ENCODE results near the gene YARS2. TPM values are rescaled to one million over a fixed set of nuclear protein-coding genes. Genes with fewer than 3 reads are reported as not detected.

YARS2 gene
- total RNA-seq, 4 donors from 2014 or later = 12.3 to 15.0 (median 14.7) TPM

GRCh38 chr12:32757157-32757556, 1.5 kb upstream of the YARS2 start:
- no peak overlapping the region for H3K27ac ChIP-seq (replicated peaks in 1 of 4)
- no peak for DNase-seq (ENCODE audit: extremely low spot score)
- TF ChIP-seq POLR2AphosphoS5 (IDR thresholded peaks at IDR 0.05) = no peak
- no peak for TF ChIP-seq POLR2A (IDR thresholded peaks at IDR 0.05; ENCODE audit: low read depth)
- no peak for TF ChIP-seq EP300 (IDR thresholded peaks at IDR 0.05)
- no peak for TF ChIP-seq CTCF (IDR thresholded peaks at IDR 0.05)
- peaks cover 0 to 17% (median 6%) of the 10 kb centered on the region in 4 donors for H3K36me3 ChIP-seq
- no peaks in the 10 kb centered on the region for H3K9me3 ChIP-seq
- peaks cover 11 to 24% (median 21%) of the 10 kb centered on the region in 4 donors for H3K4me1 ChIP-seq
- no peak overlapping the region for H3K4me3 ChIP-seq
- intact Hi-C loops (cut with DNase I) = loop anchor here (2.0 to 10.0 kb wide), 3 partner anchors 160 to 1264 kb away; no protein-coding TSS in a partner anchor
- WGBS = 97% methylated on average over 3 of the region's 3 CpGs
- peaks cover 0 to 8% (median 0%) of the 10 kb centered on the region in 4 donors for H3K27me3 ChIP-seq

- 30% methylated on average over 8 of the region's 8 CpGs for WGBS
- Histone ChIP-seq H3K4me3 (peak overlapping the region; percentile 92 to 97 (median 94)), H3K9me3 (no peaks in the 10 kb centered on the region), H3K36me3 (peaks cover 4 to 23% (median 11%) of the 10 kb centered on the region in 4 donors), H3K27ac (replicated peaks in 1 of 4) (peak overlapping the region; percentile 84 to 89 (median 88)), H3K4me1 (peaks cover 11 to 24% (median 21%) of the 10 kb centered on the region in 4 donors), H3K27me3 (peaks cover 0 to 8% (median 0%) of the 10 kb centered on the region in 4 donors)
- intact Hi-C loops (cut with DNase I) = loop anchor here (2.0 to 10.0 kb wide), 3 partner anchors 161 to 1264 kb away; no protein-coding TSS in a partner anchor
- DNase-seq (ENCODE audit: extremely low spot score) = no peak
- TF ChIP-seq POLR2AphosphoS5 (IDR thresholded peaks at IDR 0.05) (no peak), POLR2A (IDR thresholded peaks at IDR 0.05; ENCODE audit: low read depth) (no peak), EP300 (IDR thresholded peaks at IDR 0.05) (no peak), CTCF (IDR thresholded peaks at IDR 0.05) (peak in 1 of 3 experiments; percentile 10)
These were observed 874 bp upstream of the YARS2 start for GRCh38 chr12:32756476-32757066.

GRCh38 chr12:32755051-32755653, 545 bp downstream of the YARS2 start:
- H3K9me3 ChIP-seq = no peaks in the 10 kb centered on the region
- H3K4me3 ChIP-seq = peak overlapping the region; percentile 92 to 97 (median 94)
- peaks cover 11 to 24% (median 21%) of the 10 kb centered on the region in 4 donors for H3K4me1 ChIP-seq
- H3K36me3 ChIP-seq = peaks cover 18 to 37% (median 25%) of the 10 kb centered on the region in 4 donors
- no peak for DNase-seq (ENCODE audit: extremely low spot score)
- no peaks in the 10 kb centered on the region for H3K27me3 ChIP-seq
- WGBS = 0% methylated on average over 15 of the region's 40 CpGs
- peak overlapping the region; percentile 84 to 89 (median 88) for H3K27ac ChIP-seq (replicated peaks in 1 of 4)
- intact Hi-C loops (cut with DNase I) = loop anchor here (5.0 to 10.0 kb wide), 2 partner anchors 162 to 300 kb away; no protein-coding TSS in a partner anchor
- TF ChIP-seq EP300 (IDR thresholded peaks at IDR 0.05) (no peak), CTCF (IDR thresholded peaks at IDR 0.05) (peak; percentile 56 to 63 (median 59)), POLR2AphosphoS5 (IDR thresholded peaks at IDR 0.05) (no peak), POLR2A (IDR thresholded peaks at IDR 0.05; ENCODE audit: low read depth) (no peak)

- Histone ChIP-seq H3K4me3 (peak overlapping the region in 3 of 4 donors; percentile 92 to 97 (median 94)), H3K36me3 (peaks cover 28 to 48% (median 36%) of the 10 kb centered on the region in 4 donors), H3K9me3 (no peaks in the 10 kb centered on the region), H3K27me3 (no peaks in the 10 kb centered on the region), H3K4me1 (peaks cover 11 to 24% (median 21%) of the 10 kb centered on the region in 4 donors), H3K27ac (replicated peaks in 1 of 4) (peak overlapping the region in 1 of 4 donors; percentile 84)
- no peak for DNase-seq (ENCODE audit: extremely low spot score)
- WGBS = 63% methylated on average over 2 of the region's 2 CpGs
- TF ChIP-seq POLR2A (IDR thresholded peaks at IDR 0.05; ENCODE audit: low read depth) = no peak
- no peak for TF ChIP-seq EP300 (IDR thresholded peaks at IDR 0.05)
- TF ChIP-seq CTCF (IDR thresholded peaks at IDR 0.05) = no peak
- TF ChIP-seq POLR2AphosphoS5 (IDR thresholded peaks at IDR 0.05) = no peak
- intact Hi-C loops (cut with DNase I) = loop anchor here (10.0 kb wide), 1 partner anchor 299 kb away; no protein-coding TSS in a partner anchor
These were observed 1.6 kb downstream of the YARS2 start for GRCh38 chr12:32754111-32754510.

Data from esophagus muscularis mucosa (tissue), 4 donors.